ENCODE measurements around the gene MTA3.

- no peak for TF ChIP-seq CTCF (IDR thresholded peaks at IDR 0.05)
- no peak for TF ChIP-seq POLR2A (IDR thresholded peaks at IDR 0.05)
These were observed 220.0 kb downstream of the MTA3 start for GRCh38 chr2:42788478-42788793.
